Ammon's horn (tissue), 1 donor: ENCODE data around the gene LHFPL3.
"Not testable (repeated sequence)": the region's sequence is repeated elsewhere in the genome, so short reads cannot be mapped to it uniquely, and the experiment has no call there.

ENCODE experiments used
- DNase-seq: peaks from one replicate; pipeline ENCODE4 v3.0.0-alpha.2; 2016; ENCODE audit warnings: low spot score

The LHFPL3 gene

GRCh38 chr7:104482362-104483037, 154.1 kb downstream of the LHFPL3 start:
- peak; percentile 12 for DNase-seq

- no peak for DNase-seq
Observed at GRCh38 chr7:104486931-104487330, 158.5 kb downstream of the LHFPL3 start.

GRCh38 chr7:104487642-104488041, 159.2 kb downstream of the LHFPL3 start:
- DNase-seq: no peak

- DNase-seq: no peak
Observed at GRCh38 chr7:104497379-104497967, 169.1 kb downstream of the LHFPL3 start.

DNA sequence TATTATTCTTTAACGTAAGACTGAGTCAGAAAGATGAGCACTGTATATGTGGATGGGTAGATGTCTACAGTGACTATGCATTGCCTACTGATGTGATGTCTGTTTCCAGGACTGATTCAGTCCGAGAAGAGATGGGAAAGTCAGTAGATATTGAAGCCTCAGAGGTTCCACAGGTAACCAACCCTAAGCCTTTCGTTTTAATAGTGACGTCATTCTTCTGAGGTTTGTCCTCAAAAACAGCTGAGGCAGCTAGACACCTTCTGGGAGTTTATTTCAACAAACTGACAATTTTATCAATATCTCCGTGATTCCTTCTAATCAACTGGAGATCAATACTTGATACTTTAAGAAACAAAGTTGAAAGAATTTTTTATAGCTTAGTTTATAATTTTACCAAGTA, 171.6 kb downstream of the LHFPL3 start:
- DNase-seq: no peak

DNA sequence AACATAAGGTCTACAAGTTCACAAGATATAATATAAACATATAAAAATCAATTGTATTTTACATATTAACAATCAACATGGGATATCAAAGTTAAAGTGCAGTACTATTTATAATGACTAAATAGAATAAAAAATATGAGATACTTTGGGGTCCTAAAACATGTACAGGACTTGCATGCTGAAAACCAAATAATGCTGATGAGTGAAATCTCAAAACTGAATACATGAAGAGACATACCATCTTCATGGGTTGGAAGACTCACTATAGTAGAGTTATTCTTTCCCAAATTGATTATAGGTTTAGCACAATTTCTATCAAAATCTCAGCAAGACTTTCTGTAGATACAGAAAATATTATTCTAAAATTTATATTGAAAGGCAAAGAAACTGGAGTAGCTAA, 181.5 kb downstream of the LHFPL3 start:
- no peak for DNase-seq

DNA sequence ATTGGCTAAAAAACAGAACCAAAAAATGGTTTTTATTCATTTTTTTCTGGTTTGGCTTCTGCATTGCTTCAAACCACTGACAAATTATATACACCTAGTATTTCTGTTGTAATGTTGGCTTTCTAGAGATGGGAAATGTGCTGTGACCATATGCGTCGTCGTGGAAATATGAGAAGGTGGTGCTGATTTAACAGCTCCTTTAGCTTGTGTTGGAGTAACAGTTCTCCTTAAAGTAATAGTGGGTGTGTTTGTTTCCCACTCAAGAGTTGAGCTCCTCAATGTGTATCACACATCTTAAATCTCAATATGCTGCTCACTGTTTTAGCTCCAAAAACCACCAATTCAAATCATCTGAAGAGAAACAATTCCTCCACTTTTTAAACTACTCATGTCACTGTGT, 196.4 kb downstream of the LHFPL3 start:
- no peak for DNase-seq

- no peak for DNase-seq
Observed at GRCh38 chr7:104528142-104528541, 199.7 kb downstream of the LHFPL3 start.

DNA sequence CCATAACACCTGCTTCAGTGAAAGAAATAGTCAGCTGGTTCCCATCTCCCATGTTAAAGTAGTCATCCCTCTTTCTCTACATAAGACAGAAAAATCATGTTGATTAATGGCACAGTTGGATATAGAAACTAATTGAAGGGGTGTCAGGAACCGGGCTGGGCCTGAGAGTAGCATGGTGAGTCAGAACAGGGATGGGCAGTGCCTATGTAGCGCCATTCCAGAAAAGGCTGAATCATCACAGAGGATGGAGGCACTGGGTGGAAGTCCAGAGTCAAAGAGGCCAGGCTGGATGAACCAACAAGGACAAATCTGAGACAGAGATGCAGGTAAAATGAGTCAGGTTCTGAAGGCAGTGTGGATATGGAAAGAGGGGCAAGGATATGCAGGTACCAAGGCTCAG, 201.2 kb downstream of the LHFPL3 start:
- no peak for DNase-seq

DNA sequence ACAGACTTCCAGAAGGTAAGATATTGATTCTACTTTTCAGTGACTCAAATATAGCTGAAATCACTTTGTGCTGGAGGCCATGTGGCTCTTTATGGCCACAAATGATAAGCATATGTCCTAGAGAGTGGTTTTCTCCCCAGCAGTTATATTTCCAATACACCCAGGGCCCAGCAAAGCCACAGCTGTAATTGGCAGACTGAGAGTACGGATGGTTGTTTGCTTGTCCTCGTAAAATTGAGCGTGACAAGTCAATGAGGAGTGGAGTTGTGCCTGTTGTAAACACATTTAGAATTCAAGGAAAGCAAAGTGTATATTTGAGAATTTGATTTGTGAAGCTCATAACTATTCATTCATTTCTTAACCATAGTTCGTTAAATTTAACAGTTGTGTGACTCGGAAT, 201.8 kb downstream of the LHFPL3 start:
- DNase-seq: no peak

- no peak for DNase-seq
Observed at GRCh38 chr7:104534149-104534548, 205.7 kb downstream of the LHFPL3 start.

DNA sequence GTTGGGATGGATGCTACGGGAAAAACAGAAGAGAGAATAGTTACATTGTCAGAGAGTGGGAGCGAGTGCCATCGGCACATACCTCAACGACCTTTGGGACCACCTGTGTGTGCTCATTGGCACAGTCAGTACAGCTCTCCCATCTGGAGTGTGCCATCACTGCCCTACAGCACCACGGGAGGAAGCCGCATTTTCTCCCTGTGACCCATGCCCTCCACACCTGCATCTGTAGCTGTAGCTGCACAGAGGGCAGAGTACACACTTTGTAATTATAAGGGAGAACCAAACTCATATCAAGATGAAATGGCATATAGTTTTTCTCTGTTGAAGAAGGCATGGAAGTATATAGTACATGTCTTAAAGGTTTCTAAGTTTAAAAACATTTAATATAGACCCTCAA, 207.4 kb downstream of the LHFPL3 start:
- DNase-seq: no peak

DNA sequence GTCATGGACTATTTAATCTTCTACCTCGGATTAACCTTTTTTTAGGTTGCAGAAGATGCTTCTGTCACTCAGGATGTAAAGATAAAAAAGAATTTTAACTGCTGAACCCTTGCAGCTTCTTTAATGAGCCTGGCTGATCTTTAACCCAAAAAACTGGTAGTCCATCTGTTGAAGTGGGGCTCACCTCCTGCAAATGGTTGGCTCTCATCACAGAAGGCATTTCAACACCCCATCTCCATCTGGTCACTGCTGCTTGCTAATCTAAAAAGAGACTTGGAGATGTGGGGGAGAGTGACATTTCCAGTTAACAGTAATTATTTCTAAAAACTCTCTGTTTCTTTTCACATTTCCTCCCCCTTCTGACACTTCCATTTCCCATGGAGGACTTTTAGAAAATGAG, 208.6 kb downstream of the LHFPL3 start:
- no peak for DNase-seq

- no peak for DNase-seq
Observed at GRCh38 chr7:104538152-104538551, 209.7 kb downstream of the LHFPL3 start.

DNA sequence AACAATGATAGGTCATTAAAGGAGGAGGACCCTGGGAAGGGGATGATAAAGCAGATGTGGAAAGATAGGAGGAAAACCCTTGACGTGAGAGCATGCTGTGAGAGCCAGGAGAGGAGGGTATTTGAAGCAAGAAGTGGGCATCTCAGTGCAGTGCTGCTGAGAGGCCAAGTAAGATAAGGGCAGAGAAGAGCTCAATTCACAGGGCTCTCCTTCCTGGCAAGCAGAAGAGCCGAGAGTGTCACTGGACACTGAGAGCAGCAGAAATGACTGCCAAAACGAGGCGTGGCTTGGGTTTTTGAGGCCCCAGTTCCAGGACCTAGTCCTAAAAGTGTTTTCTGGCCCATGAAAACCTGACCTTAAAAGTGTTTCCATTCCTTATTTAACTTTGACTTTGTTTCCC, 213.5 kb downstream of the LHFPL3 start:
- no peak for DNase-seq

DNA sequence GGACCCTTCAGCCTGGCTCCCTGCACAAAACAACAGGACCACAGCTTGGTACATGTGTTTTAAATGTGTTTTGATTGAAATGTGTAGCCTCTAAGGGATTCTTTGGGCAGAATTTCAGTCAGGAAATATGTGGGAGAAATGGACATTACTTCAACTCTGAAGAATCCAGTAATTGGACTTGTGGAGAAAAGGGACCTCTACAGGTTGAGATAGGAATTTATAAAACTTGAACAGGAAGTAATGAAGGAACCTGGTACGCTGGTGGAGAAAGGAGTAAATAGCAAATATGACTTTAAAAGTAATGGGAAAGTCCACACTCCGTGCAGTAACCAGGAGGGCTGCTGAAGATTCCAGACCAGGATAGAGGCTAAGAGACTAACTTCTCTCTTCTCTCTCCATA, 220.5 kb downstream of the LHFPL3 start:
- DNase-seq: no peak

- DNase-seq: no peak
Observed at GRCh38 chr7:104550362-104550761, 222.0 kb downstream of the LHFPL3 start.

DNA sequence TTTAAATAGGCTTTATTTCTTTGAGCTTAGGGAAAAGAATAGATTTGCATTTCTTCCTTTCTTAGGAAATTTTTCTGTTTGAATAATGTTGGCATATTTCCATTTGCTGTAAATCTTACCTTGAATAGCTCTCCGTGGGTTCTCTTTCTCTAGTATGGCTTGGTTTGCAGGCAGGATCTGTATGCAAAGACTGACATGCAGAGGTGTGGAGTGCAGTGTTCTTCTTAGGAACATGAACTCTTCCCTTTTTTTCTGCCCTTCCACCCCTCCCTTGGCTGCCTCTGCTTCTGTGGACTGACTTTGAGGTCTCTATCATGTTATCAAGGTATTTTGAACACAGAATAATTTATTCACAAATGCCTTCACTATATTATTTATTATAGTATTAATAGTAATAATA, 222.8 kb downstream of the LHFPL3 start:
- no peak for DNase-seq

GRCh38 chr7:104552102-104552501, 223.7 kb downstream of the LHFPL3 start:
- no peak for DNase-seq

GRCh38 chr7:104553074-104553473, 224.7 kb downstream of the LHFPL3 start:
- DNase-seq: no peak

DNA sequence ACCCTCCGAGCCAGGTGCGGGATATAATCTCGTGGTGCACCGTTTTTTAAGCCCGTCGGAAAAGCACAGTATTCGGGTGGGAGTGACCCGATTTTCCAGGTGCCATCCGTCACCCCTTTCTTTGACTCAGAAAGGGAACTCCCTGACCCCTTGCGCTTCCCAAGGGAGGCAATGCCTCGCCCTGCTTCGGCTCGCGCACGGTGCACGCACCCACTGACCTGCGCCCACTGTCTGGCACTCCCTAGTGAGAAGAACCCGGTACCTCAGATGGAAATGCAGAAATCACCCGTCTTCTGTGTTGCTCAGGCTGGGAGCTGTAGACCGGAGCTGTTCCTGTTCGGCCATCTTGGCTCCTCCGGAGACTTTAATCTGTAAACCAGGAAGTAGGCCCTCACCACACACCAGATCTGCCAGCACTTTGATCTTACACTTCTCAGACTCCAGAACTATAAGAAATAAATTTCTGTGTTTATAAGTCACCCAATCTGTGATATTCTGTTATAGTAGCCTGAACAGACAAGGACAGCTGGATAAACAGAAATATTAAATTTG, 235.0 kb downstream of the LHFPL3 start:
- not testable (repeated sequence) for DNase-seq

DNA sequence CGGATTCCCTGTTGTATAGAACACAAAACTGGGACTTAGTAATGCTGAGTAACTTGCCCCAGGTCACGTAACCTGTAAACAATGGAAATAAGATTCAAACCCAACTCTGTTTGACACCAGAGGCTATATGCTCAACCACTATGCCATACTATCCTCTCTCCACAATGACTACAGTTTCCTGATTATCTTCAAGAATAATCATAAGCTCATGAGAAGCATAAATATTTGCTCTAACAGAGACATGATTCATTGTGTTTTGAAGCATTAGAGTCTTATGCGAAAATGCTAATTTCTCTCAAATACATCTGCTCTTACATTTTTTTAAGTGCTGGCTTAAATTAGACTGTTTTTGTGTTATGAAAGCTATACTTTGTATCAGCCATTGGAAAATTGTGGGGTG, 241.3 kb downstream of the LHFPL3 start:
- DNase-seq: no peak

GRCh38 chr7:104572554-104572953, 244.2 kb downstream of the LHFPL3 start:
- no peak for DNase-seq

- no peak for DNase-seq
Observed at GRCh38 chr7:104584620-104585019, 256.2 kb downstream of the LHFPL3 start.
